Kidney capillary endothelial cell (primary cell): Measurements from ENCODE around the gene MAN1C1.

ENCODE experiments used
- DNase-seq: peaks from one replicate; pipeline ENCODE4 v3.0.0-alpha.2; 2018; ENCODE audit warnings: low spot score

Gene MAN1C1

DNA sequence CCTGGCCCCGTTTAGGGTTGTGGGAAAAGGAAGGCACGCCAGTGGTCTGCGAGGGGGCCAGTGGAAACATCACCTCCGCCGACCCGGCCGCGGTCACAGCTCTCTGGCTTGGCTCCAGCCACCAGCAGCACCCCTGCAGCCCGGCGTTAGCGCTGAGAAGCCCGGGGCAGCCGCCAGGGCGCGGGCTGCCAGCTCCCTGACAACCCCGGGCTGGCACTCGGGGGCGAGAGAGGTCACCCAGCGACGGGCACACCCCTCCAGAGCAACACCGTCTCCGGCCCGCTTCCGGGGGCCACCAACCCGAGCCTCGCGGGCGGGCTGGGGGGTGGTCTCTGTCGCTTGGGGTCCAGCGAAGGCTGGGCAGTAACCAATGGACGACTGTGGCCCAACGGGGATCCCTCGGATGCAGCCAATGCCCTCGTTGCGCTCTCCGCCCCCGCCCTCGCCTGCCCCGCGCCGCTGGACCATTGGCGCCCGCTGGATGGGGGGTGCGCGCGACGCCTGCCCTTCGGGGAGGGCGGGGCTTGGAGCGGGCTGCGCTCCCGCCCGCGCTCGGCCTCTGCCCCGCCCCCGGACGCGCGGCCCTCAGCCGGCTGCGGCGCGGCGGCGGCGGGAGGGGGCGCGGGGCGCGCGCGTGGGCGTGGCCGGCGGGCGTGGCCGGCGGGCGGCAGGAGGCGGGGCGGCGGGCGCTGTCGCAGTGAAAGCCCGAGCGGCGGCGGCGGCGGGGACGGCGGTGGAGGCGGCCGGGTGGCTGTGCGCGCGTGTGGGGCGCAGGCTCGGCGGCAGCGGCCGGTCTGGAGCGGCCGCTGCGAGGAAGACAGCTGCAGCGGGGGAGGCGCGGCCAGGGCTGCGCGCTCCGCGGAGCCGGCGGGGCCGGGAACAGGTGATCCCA is at the start of gene MAN1C1:
Gene MAN1C1, plus strand, starts transcription at position 697 of the 892 bp plus-strand sequence. CDS start 1,007 bp downstream, outside the sequence.
- DNase-seq, result peak; percentile 80

DNA sequence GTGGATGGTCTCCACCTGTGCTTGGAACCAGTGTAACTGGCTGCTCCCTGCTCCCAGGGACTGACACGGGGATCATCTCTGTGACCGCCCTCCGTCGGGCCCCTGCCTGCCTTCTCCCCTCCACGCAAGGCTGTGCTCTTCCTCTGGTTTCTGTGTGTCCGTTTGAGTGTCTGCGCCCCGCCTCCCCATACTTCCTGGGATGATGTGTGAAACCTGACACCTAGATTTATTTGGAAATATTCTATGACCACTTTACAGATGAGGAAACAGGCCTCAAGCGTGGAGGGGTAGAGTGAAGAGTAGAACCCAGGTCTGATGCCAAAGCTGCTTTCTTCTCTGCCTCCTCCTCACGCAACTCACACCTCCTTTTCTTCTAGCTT is 48.9 kb upstream of the MAN1C1 start:
- DNase-seq, result no peak

DNA sequence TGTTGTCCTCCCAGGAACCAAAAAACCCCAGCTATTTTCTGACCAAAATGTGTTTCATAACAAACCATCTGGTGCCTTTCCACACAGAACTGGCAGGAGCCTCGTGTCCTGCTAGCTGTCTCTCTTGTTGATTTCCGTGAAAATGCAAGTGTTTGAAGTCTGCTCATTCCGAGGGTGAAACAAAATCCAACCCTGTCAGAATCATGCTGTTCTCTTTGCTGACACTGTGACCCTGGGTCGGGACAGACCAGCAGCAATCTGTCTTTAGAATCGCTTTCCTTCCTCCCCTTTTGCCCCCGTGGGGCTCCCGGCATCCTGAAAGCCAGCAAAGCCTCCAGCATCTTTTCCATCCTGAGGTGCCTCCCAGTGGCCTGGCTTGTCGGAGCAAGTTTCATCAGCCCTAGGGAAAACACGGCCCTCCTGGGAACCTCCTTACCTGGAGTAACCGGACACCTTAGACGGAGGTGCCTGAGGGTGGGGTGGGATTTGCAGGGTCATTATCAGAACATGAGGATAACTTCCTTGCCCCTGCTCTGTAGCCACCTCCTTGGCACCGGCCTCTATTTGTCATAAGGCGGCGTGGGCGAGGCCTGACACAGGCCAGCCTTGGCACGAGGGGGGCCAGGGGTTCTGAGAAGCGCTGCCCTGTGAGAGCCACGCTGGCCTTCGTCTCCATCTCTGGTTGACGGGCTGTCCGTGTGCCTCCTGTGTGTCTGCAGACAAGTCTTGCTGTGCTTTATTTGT is 48.3 kb upstream of the MAN1C1 start:
- DNase-seq, result no peak

DNA sequence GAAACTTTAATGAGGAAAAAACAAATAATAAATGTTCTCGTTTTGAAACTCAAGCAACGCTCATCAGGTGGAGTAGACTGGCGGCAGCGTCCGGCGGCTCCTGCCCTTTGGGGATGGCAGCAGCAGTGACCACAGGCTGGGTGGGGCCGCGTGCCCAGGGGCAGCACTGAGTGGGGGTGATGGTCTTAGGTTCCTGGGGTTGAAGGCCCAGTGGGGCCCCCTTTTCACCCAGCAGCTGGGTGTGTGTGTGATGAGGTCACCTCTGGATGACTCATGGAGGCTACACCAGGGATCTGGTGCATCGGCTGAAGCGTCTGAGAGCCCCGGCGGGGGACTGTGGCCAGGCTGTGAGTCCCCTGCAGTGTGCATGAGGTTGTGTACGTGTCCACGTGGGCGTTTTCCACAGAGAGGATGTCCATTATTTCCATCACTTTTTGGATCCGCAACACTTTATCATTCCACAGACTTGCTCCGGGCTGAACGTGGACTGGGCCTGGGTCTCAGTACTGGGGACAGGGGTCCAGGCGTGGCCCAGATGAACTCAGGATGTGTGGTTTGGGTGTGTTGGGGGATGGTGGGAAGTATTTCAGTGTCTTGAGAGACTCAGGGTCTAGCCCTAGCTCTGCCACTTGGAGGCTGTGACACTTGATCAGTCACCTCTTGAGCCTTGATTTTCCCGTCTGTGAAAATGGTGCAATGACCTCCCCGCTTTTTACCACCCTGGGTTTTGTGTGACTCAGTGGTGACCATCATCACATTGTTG is 47.6 kb upstream of the MAN1C1 start:
- no peak for DNase-seq

DNA sequence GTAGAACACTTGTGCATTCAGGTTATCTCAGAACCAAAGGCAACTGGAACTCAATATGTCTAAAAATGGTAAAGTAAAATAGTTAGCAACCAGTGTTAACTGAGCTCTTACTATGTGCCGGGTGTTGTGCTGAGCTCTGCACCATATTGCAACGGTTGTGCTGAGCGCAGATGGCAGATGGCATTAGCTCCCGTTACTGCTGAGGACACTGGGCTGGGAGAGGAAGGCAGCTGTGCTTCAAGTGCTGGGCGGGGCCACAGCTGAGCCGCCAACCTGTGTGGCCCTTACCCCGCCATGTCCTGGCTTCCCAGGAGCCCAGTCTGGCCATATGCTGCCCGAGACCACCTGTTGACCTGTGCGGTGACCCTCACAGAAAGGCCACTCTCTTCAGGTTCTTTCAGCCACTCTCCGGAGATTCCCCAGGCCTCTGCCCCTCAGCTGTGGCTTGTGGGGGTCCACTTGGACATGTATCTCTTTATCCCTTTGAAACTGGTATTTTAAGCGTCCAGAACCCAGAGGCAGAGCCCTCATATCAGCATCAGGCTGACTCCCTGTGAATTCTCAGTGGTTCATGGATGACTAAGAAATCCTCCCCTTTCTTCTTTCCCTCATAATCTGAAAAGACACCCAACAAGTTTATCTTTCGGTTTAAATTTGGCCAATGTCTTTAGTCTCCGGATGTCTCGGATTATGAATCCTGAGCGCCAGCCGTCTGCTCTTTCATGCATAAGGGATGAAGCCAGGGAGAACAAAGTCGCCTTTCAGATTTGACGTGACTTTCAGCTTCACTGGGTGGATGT is 46.8 kb upstream of the MAN1C1 start:
- no peak for DNase-seq

DNA sequence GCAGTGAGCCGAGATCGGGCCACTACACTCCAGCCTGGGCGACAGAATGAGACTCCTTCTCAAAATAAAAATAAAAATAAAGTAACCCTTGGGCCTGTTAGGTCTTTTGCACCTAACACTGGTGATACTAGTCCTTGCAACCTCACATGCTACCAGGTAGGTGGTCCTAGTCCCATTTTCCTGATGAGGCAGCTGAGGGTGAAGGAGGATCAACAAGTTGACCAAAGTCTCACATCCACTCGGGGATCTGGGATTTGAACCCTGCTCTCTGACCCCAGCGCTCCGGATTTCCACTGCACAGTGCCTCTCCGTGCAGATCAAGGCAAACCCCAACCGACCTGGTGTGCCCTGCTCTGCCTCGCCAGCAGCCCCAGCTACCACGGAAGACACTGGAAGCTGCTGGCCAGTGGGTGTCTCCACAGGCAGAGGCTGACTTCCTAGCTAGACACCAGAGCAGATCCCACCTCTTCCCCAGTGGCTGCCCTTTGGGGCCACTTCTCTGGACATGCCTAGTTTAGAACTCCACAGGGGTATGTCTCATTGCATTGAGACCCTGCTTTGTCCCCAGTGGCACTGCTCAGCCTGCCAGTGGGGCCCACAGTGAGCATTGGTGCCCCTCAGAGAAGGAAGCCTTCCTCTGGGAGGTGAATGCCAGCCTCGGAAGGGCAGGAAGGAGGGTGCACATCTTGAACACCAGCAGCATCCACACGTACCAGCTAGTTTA is 45.6 kb upstream of the MAN1C1 start:
- no peak for DNase-seq

DNA sequence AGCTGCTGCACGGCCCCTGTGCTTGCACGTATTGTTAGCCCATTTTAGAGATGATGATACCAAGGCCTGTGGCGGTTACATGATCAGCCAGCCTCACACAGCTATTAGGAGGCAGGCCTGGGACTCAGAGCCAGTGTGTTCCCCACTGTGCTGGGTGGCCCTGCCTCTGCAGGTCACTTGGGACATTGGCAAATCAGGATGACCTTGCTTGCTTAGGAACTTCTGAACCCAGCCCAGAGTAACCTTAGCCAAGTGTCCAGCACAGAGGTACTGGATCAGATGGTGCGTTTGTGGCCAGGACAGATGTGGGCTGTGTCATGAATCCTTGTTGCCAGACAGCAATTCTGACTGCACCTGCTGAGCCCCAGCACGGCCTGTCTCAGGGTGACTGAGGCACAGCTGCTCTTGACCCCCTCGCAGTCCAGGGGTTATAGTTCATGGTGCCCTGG is 45.0 kb upstream of the MAN1C1 start:
- no peak for DNase-seq

DNA sequence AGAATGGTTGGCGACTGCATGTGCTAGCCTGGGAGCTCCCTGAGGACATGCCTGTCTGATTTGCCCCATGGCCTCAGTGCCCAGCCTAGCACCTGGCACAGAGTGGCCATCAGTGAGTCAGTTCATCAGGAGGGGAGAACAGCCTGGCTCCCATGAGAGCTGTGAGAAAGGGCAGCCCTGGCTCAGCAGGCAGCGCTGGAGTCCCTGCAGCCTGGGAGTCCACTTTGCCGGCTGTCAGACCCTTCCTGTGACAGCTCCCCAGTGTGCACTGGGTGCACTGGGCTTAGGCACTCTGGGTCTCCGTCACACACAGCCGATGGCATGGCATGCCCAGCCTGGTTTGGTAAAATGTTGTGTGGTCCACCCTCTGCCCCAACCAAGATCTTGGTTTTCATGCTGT is 44.5 kb upstream of the MAN1C1 start:
- no peak for DNase-seq

DNA sequence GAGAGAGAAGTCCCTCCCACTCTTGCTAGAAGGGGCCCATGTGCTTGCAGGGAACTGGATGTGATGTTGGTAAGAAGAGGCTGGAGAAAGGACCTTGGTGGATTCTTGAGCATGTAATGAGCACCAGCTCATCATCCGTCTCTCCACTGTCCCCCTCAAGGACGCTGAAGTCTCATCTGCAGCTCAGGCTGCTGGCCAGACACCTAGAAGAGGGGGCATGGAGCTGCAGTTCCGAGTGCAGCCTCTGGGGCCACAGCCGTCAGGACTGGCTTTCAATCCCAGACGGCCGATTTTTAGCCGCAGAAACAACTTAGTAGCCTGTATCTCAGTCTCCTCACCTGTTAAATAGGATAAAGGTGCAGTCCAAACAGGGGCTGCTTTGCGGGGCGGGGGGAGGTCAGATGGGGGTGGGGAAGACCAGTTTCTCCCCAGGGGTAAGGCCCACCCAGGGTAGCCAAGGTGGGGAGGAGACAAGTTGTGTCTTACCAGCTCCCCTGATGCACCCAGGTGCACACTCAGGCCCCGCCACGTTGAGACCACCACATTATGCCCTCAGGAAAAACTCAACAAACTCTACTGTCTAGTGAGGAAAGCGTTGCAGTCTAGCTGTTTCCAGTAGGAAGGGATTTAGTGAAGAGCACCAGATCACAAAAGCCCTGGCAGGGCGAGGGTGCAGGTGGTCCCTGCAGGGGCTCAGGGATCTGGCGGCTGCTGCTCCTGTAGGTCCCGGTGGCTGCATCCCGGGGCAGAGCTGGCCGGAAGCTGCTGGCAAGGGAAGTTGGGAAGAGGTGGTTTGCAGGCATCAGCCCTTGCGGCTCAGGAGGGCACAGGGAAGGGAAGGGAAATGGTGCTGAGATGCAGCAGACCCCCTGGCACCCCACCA is 43.6 kb upstream of the MAN1C1 start:
- DNase-seq, result no peak

DNA sequence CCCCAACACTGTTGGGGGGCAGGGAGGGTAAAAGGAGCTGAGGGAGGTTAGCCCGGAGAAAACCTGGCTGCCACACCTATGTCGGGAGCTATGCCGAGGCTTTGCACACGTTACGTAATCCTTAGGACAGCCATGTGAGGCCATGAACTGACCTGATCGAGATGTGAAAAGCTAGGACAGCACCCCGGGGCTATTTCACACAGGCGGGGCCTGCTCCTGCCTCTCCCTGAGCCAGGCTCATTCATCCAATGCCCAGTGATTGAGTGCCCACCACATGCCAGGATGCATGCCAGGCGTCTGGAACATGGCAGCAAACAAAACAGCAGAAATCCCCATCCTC is 43.0 kb upstream of the MAN1C1 start:
- DNase-seq, result no peak

DNA sequence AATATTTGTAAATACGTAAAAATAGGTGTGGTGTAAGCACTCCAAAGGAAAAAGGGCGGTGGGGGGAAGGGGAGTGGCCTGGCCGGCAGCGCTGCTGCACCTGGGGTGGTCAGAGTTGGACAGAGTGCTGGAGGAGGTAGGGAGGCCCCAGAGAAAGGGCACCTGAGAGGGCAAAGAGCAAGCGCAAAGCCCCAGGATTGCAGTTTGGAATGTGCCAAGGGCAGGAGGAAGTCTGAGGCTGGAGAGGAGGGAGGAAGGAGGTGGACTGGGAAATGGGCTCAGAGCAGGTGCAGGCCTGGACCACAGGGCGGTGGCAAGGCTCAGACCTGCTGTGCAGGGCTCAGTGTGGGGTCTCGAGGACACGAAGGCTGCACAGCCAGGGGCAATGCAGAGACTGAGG is 42.6 kb upstream of the MAN1C1 start:
- no peak for DNase-seq

DNA sequence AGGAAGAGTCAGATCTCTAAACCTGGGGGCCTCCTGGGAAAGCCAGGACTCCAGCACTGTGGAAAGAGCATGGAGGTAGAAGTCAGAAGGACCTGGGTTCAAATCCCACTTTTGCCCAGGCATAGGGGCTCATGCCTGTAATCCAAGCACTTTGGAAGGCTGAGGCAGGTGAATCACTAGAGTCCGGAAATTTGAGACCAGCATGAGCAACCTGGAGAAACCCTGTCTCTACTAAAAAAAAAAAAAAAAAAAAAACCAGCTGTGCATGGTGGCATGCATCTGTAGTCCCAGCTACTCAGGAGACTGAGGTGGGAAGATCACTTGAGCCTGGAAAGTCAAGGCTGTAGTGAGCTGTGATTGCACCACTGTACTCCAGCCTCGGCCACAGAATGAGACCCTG is 41.4 kb upstream of the MAN1C1 start:
- DNase-seq, result no peak

DNA sequence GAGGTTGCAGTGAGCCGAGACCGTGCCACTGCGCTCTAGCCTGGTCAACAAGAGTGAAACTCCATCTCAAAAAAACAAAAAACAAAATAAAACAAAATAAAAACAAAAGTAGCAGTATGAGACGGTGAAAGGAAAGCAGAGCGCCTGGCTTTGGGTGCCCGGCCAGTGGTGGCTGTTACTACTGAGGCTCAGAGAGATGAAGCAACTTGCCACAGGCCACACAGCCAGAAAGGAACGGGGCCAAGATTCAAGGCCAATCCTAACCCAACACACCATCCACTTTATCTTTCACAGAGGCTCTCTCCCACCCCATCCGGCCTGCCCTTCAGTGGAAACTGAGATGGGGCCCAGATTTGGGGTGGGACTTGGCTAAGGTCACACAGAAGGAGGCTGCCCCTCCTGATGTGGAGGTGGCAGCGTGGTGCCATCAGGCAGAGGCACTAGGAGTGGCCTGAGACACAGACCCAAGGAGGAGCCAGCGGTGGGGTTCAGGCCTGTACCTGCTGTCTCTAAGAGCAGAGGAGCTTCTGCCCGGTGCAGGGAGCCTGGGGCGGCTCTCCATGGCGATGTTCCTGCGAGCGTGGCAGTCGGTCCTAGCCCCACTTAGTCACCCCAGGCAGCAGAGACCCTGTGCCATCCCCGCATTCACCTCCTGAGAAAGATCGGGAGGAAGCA is 40.0 kb upstream of the MAN1C1 start:
- DNase-seq, result no peak

DNA sequence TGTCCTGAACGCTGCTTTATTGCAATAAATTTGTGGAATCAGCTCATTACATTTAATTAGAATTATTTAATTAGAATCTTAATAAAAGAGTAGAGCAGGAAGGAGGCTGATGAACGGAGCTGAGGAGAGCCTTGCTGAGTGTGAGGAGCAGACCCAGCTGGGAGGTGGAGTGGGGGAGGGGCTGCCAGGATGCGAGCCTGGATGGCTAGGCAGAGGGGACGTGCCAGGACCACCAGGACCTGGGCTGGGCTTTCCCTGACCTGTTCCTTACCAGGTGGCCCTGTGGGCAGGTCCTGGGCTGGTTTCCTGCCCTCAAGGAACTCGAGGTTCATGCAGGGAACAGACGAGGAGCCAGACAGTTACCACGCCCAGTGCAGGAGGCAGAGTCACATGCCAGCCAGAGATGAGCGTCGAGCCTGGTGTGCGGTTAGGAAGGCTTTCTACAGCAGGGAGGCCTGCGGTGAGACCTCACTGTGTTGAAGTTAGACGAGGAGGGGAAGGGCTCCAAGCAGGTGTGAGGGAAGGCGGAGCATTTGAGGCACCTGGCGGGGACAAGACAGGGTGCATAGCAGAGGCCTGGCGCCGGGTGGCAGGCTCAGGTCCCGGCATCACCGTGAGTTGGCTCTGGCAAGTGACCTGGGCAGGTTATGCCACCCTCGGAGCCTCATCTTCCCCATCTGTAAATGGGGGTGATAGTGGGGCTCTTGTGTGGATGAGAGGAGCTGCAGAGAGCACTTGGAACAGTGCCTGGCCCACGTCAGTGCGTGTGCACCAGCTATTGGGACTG is 39.3 kb upstream of the MAN1C1 start:
- no peak for DNase-seq

DNA sequence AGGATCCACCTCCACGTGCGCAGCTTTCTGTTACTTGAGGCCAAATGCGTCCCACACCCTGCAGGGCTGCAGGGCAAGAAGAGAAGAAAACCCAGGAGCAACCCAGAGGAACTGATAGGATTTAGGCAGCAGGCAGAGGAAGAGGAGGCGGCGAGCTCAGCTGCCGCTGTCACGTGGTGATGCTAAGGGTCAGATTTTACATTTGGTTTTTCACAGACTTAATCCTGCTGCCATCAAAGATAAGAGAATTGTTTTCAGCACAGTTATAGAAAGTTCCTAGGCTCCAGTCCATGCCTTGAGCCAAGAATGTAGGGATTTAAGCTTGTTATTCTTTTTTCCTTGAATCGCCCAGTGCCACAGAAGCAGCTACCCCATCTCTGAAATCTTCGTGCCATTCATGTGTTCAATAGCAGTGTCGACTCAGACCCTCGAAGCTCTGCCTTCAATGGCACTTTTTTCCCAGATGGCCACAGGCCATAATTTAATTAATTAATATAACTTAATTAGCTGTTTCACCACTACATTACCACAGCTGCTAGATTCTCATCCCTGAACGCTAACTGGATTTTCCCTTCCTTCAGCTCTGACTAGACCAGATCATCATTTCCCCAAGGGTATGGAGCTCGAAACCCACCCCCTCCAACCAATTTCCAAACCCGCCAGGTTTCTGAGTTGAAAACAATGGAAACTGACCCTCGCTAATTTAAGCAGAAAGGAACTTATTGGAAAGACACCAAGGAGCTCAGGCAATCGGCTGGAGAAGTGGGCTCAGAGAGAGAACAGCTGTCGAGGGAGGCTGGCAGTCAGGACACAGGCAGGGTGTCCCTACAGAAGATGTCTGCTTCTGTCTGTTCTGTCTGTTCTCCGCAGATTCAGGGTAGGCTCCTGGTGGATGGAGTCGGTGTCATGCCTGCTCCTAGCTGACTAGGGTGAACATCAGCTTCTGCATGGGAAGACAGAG is 37.0 kb upstream of the MAN1C1 start:
- DNase-seq, result no peak

DNA sequence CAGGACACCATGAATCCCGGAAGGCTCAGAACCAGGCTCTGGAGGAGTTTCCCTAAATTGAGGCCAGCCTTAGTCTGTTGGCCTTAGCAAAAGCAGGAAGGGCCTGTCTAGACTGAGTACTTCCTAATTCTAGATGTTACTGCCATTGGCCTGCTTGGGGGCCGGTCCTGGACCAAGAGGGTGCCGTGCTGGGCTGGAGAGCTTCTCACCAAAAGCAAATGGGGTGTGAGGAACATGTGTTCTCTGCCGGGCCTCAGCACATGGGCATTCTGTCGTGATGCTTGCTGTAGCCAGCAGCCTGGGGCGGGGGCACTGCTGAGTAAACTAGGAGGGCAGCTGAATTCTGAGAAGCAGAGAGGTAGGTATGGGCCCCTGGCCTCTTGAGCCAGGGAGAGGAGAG is 35.7 kb upstream of the MAN1C1 start:
- DNase-seq, result no peak

DNA sequence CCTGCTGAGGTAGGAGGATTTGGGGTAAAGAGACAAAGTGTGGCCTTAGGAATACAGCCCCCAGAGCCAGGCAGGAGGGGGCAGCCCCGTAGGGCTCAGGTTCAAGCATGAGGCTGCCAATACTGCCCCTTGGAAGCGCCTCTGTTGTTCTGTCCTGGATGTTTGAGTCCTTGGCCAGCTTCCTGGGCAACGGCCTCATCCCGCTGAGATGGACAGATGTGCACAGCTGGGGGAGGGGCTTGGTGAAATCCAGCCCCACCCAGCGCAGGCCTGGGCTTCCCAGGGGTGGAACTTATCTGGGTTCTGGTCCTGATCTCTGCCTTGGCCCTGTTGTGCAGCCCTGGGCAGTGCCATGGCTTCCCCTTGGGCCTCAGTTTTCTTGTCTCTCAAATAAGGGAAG is 34.8 kb upstream of the MAN1C1 start:
- DNase-seq, result no peak
